ENCODE results near the gene ARHGAP22. TPM values are rescaled to one million over a fixed set of nuclear protein-coding genes. Genes with fewer than 3 reads are reported as not detected.

Gene ARHGAP22
- polyA plus RNA-seq, 1 experiment: 7.2 TPM

GRCh38 chr10:48632166-48632565, 27.3 kb upstream of the ARHGAP22 start:
- TF ChIP-seq CTCF (IDR thresholded peaks at IDR 0.05; ENCODE audit: insufficient read depth, low read depth, low read length): no peak
- Histone ChIP-seq H3K36me3 (ENCODE audit: control insufficient read depth, insufficient read depth, low read length) (no peaks in the 10 kb centered on the region), H3K27me3 (ENCODE audit: control insufficient read depth, insufficient read depth, low read length) (no peaks in the 10 kb centered on the region), H3K4me3 (ENCODE audit: low read depth, low read length) (no peak overlapping the region)
- CTCF ChIA-PET: interaction anchor here (1.7 to 13.8 kb wide), 2 partner anchors 24 to 25 kb away, joined by 6 to 97 read pairs; no protein-coding TSS in a partner anchor
- peak; percentile 37 for DNase-seq (ENCODE audit: low read depth)
- POLR2A ChIA-PET: interaction anchor here (0.6 kb wide), 1 partner anchor 383 kb away, joined by 5 read pairs; no protein-coding TSS in a partner anchor

GRCh38 chr10:48627984-48628609, 23.2 kb upstream of the ARHGAP22 start:
- H3K4me3 ChIP-seq (ENCODE audit: low read depth, low read length): no peak overlapping the region
- no peak for TF ChIP-seq CTCF (IDR thresholded peaks at IDR 0.05; ENCODE audit: insufficient read depth, low read depth, low read length)
- DNase-seq (ENCODE audit: low read depth): no peak
- H3K36me3 ChIP-seq (ENCODE audit: control insufficient read depth, insufficient read depth, low read length): no peaks in the 10 kb centered on the region
- ChIA-PET CTCF (interaction anchor here (2.0 to 13.8 kb wide), 3 partner anchors 20 to 29 kb away, joined by 12 to 97 read pairs (median 40); no protein-coding TSS in a partner anchor), POLR2A (no interaction called here)
- no peaks in the 10 kb centered on the region for H3K27me3 ChIP-seq (ENCODE audit: control insufficient read depth, insufficient read depth, low read length)

- H3K4me3 ChIP-seq (ENCODE audit: low read depth, low read length): no peak overlapping the region
- ChIA-PET CTCF (interaction anchor here (2.0 to 5.6 kb wide), 3 partner anchors 13 to 29 kb away, joined by 12 to 40 read pairs (median 23); no protein-coding TSS in a partner anchor), POLR2A (no interaction called here)
- no peaks in the 10 kb centered on the region for H3K36me3 ChIP-seq (ENCODE audit: control insufficient read depth, insufficient read depth, low read length)
- no peaks in the 10 kb centered on the region for H3K27me3 ChIP-seq (ENCODE audit: control insufficient read depth, insufficient read depth, low read length)
- TF ChIP-seq CTCF (IDR thresholded peaks at IDR 0.05; ENCODE audit: insufficient read depth, low read depth, low read length): no peak
- DNase-seq (ENCODE audit: low read depth): no peak
These were observed 22.3 kb upstream of the ARHGAP22 start for GRCh38 chr10:48626986-48627731.

GRCh38 chr10:48626447-48626846, 21.6 kb upstream of the ARHGAP22 start:
- CTCF ChIA-PET: interaction anchor here (0.7 to 5.6 kb wide), 4 partner anchors 9 to 30 kb away, joined by 3 to 40 read pairs (median 18); no protein-coding TSS in a partner anchor
- no peaks in the 10 kb centered on the region for H3K36me3 ChIP-seq (ENCODE audit: control insufficient read depth, insufficient read depth, low read length)
- no peak overlapping the region for H3K4me3 ChIP-seq (ENCODE audit: low read depth, low read length)
- POLR2A ChIA-PET: no interaction called here
- no peak for TF ChIP-seq CTCF (IDR thresholded peaks at IDR 0.05; ENCODE audit: insufficient read depth, low read depth, low read length)
- H3K27me3 ChIP-seq (ENCODE audit: control insufficient read depth, insufficient read depth, low read length): no peaks in the 10 kb centered on the region
- no peak for DNase-seq (ENCODE audit: low read depth)

GRCh38 chr10:48625826-48626134, 20.9 kb upstream of the ARHGAP22 start:
- H3K4me3 ChIP-seq (ENCODE audit: low read depth, low read length): no peak overlapping the region
- CTCF ChIA-PET: interaction anchor here (0.7 to 9.2 kb wide), 4 partner anchors 9 to 31 kb away, joined by 3 to 69 read pairs (median 32); no protein-coding TSS in a partner anchor

More at GRCh38 chr10:48625826-48626134, 20.9 kb upstream of the ARHGAP22 start:
- Histone ChIP-seq H3K27me3 (ENCODE audit: control insufficient read depth, insufficient read depth, low read length) (no peaks in the 10 kb centered on the region), H3K36me3 (ENCODE audit: control insufficient read depth, insufficient read depth, low read length) (no peaks in the 10 kb centered on the region)
- DNase-seq (ENCODE audit: low read depth): no peak
- TF ChIP-seq CTCF (IDR thresholded peaks at IDR 0.05; ENCODE audit: insufficient read depth, low read depth, low read length): no peak
- POLR2A ChIA-PET: no interaction called here

Measured in BJ (cell line).